Activated CD8-positive, alpha-beta memory T cell treated with anti-CD3 and anti-CD28 coated beads, Interleukin-2, amount 10 ng/mL, durations not matched to agents 7 days and 5 days (primary cell): ENCODE data around the gene ALG12. TPM values are rescaled to one million over a fixed set of nuclear protein-coding genes. Genes with fewer than 3 reads are reported as not detected.
"Not testable (repeated sequence)": the region's sequence is repeated elsewhere in the genome, so short reads cannot be mapped to it uniquely, and the experiment has no call there.

Source experiments
- ATAC-seq: fragments of 150-1000 bp; cut with Tn5 transposase; one replicate; pipeline ENCODE4 v1.10.0; 2021; ENCODE audit warnings: moderate library complexity
- CTCF ChIA-PET: fragments of 350-600 bp; sonication (Branson Sonifier 250); formaldehyde crosslinking; loops from one replicate; lab custom pipeline; 2021; ENCODE audit warnings: antibody characterized with exemption; lab: Charles Lee
- DNase-seq: peaks from one replicate; pipeline ENCODE4 v3.0.0-alpha.2; 2020
- H3K27ac Mint-ChIP-seq: one replicate; pipeline ENCODE4 v1.8.0; 2021; ENCODE audit warnings: mild to moderate bottlenecking, mixed read lengths
- H3K27me3 Mint-ChIP-seq: one replicate; pipeline ENCODE4 v1.8.0; 2021; ENCODE audit warnings: mixed read lengths
- H3K36me3 Mint-ChIP-seq: one replicate; pipeline ENCODE4 v1.8.0; 2021; ENCODE audit warnings: mild to moderate bottlenecking, mixed read lengths
- H3K4me1 Mint-ChIP-seq: one replicate; pipeline ENCODE4 v1.8.0; 2021; ENCODE audit warnings: mixed read lengths
- H3K4me3 Mint-ChIP-seq: one replicate; pipeline ENCODE4 v1.8.0; 2021; ENCODE audit warnings: mild to moderate bottlenecking, moderate library complexity, mixed read lengths
- H3K9me3 Mint-ChIP-seq: one replicate; pipeline ENCODE4 v1.8.0; 2022; ENCODE audit warnings: low read depth, mixed read lengths
- total RNA-seq, 2 experiments: library from RNA; stranded (reverse); gene quantifications; one replicate each; pipeline ENCODE4 v1.2.3, GENCODE V29; 2021

Gene ALG12
- total RNA-seq, 2 experiments from 2014 or later, result 16.8 to 18.8 TPM

DNA sequence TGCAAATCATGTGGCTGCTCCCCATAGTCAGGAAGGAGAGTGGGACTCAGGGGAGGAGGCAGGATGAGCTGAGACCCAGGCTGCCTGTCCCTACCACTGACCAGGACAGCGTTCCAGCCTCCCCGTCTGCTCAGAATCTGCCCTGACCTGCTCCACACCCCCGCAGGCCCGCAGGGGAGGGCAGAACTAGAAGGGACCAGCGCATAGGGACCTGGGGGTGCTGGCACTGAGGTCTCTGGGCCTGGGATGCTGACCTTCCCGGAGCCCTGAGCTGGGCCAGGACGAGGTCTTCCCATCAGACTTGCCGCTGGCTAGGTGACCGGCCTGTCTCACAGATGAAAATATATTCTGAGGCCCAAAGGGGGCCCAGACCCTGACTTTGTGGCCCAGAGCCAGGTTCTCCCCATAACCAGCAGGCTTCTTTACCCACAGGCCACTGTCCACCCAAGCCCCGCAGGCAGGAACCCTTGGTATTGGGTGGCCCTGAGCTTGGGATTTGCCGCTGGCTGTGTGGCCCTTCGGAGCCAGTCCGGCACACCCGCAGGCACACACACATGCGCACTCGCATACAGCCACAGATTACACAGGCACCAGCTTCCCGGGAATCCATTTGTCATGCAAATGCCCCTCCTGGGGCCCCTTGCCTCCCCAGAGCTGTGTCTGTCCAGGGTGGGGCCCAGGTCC is 28.5 kb upstream of the ALG12 start:
- H3K36me3 Mint-ChIP-seq, result no peaks in the 10 kb centered on the region
- no peak overlapping the region for H3K4me3 Mint-ChIP-seq
- DNase-seq (no peak), ATAC-seq (no peak)
- CTCF ChIA-PET, result no interaction called here
- H3K4me1 Mint-ChIP-seq, result peaks cover 7% of the 10 kb centered on the region
- peak overlapping the region; percentile 20 for H3K27ac Mint-ChIP-seq
- H3K9me3 Mint-ChIP-seq, result no peaks in the 10 kb centered on the region
- no peaks in the 10 kb centered on the region for H3K27me3 Mint-ChIP-seq

DNA sequence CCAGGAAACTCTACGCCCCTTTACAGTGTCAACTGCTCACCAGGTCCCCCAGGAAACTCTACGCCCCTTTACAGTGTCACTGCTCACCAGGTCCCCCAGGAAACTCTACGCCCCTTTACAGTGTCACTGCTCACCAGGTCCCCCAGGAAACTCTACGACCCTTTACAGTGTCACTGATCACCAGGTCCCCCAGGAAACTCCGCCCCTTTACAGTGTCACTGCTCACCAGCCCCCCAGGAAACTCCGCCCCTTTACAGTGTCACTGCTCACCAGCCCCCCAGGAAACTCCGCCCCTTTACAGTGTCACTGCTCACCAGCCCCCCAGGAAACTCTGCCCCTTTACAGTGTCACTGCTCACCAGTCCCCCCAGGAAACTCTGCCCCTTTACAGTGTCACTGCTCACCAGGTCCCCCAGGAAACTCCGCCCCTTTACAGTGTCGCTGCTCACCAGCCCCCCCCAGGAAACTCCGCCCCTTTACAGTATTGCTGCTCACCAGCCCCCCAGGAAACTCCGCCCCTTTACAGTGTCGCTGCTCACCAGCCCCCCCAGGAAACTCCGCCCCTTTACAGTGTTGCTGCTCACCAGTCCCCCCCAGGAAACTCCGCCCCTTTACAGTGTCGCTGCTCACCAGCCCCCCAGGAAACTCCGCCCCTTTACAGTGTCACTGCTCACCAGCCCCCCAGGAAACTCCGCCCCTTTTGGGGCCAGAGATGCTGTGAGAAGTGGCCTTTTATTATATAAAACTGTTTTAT is 27.0 kb upstream of the ALG12 start:
- H3K4me1 Mint-ChIP-seq, H3K36me3 Mint-ChIP-seq, ATAC-seq, H3K27me3 Mint-ChIP-seq, CTCF ChIA-PET, DNase-seq, H3K9me3 Mint-ChIP-seq: not testable (repeated sequence)
- peak overlapping the region; percentile 83 for H3K27ac Mint-ChIP-seq
- H3K4me3 Mint-ChIP-seq, result peak overlapping the region; percentile 40

DNA sequence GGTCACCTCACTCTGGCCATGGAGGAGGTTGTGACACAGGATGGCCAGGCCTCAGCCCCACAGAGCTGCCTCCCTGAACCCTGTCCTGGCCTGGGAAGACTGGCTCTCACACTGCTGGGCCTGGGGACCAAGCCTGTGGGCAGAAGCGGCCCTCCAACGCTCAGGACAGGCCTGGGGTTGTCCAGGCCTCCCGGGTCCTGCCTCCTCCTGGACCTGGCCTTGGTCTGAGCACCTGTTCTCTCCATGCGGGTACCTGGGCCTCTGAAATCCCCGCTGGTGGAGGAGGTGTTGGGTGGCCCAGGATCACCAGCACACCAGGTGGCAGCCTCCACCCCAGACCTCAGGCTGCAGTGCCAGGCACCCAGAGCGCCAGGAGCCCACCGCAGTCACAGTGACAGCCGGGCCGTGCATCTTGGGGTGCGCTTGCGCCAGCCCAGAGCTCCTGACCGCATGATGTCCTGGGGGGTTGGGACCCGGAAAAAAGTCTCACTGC is 26.2 kb upstream of the ALG12 start:
- Mint-ChIP-seq H3K9me3 (peaks cover 3% of the 10 kb centered on the region), H3K4me3 (peak overlapping the region; percentile 55), H3K4me1 (peaks cover 9% of the 10 kb centered on the region), H3K27me3 (no peaks in the 10 kb centered on the region), H3K36me3 (peaks cover 2% of the 10 kb centered on the region), H3K27ac (peak overlapping the region; percentile 73)
- ATAC-seq (peak; percentile 40), DNase-seq (no peak)
- CTCF ChIA-PET, result interaction anchor here (1.5 kb wide), 1 partner anchor 86 kb away, joined by 6 read pairs; no protein-coding TSS in a partner anchor

DNA sequence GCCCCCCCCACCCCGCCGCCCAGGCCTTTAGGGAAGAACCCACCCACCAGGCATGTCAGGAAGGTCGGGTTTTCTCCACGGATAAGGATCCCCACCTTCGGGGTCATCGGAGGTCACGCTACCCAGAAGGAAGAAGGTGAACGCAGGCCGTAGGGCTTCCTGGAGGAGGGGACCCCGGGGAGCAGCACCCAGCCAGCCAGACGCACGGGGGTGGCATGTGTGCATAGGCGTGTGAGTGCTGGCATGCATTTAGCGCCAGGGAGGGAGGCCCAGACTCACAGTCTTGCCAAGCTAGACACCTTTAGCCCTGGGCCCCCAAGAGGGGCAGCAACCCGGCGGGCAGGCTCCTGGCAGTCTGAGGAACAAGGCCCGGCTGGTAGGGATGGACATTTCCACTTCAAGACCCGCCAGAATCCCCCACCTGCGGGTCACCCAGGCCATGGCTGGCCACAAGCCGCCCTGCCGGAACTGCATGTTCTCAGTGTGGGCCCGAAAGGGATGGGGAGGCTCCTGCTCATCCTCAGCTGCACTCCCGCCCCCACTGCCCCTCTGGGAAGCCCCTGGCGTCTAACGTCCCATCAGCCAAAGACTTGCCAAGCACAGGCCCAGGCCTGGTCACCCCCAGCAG is 25.6 kb upstream of the ALG12 start:
- ATAC-seq (peak; percentile 15), DNase-seq (no peak)
- CTCF ChIA-PET, result interaction anchor here (1.5 kb wide), 1 partner anchor 86 kb away, joined by 6 read pairs; no protein-coding TSS in a partner anchor
- Mint-ChIP-seq H3K27ac (peak overlapping the region; percentile 73), H3K4me1 (peaks cover 9% of the 10 kb centered on the region), H3K9me3 (peaks cover 3% of the 10 kb centered on the region), H3K27me3 (no peaks in the 10 kb centered on the region), H3K36me3 (peaks cover 2% of the 10 kb centered on the region), H3K4me3 (peak overlapping the region; percentile 55)

DNA sequence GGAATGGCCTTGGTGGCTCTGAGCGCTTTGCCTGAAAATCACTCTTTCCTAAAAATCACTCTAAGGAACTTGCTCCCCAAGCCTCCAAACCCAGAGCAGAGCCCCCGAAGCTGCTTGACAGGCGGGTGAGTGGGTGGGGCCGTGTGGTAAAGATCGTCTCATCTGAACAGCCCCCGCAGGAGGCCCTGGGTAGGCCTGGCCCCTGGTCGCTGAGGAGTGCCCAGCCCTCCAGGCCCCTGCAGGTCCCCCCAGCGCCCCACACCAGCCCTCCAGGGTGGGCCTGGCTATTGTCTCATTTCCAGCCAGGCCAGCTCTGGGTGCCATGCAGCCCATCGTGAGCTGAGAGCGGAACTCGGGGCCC is 25.1 kb upstream of the ALG12 start:
- Mint-ChIP-seq H3K4me3 (no peak overlapping the region), H3K27me3 (no peaks in the 10 kb centered on the region), H3K4me1 (peaks cover 9% of the 10 kb centered on the region), H3K27ac (peak overlapping the region; percentile 73), H3K9me3 (peaks cover 3% of the 10 kb centered on the region), H3K36me3 (peaks cover 2% of the 10 kb centered on the region)
- peak; percentile 9 for ATAC-seq
- no peak for DNase-seq
- CTCF ChIA-PET, result interaction anchor here (1.5 kb wide), 1 partner anchor 87 kb away, joined by 6 read pairs; no protein-coding TSS in a partner anchor

DNA sequence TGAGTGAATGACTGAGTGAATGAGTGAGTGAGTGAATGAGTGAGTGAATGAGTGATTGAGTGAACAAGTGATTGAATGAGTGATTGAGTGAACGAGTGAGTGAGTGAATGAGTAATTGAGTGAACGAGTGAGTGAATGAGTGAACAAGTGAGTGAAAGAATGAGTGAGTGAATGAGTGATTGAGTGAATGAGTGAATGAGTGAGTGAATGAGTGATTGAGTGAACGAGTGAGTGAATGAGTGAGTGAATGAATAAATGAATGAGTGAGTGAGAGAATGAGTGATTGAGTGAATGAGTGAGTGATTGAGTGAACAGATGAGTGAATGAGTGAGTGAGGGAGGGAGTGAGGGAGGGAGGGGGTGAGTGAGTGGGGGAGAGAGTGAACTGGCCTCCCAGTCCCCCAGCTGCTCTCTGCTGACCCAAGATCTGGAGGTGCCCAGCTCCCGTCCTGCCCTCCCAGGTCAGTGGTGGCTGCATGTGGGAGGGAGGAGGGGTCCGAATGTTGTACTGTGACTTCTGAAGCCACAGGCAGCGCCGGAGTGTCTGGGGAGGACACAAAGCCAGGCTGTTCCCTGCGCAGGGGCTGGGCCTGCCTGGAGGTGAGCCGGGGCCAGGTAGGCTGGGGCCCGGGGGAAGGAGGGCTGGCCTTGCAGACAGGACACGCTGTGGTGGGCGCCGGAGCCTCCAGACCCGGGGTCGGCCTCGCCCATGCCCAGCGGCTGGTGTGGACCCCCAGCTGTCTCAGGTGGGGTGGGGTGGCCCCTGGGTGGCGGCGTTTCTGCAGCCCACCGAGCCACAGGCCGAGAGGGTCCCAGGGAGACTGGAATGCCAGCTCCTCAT is 24.5 kb upstream of the ALG12 start:
- CTCF ChIA-PET, result interaction anchor here (1.5 kb wide), 1 partner anchor 88 kb away, joined by 6 read pairs; no protein-coding TSS in a partner anchor
- Mint-ChIP-seq H3K4me1 (peaks cover 9% of the 10 kb centered on the region), H3K4me3 (no peak overlapping the region), H3K27ac (no peak overlapping the region), H3K9me3 (peaks cover 3% of the 10 kb centered on the region), H3K36me3 (peaks cover 2% of the 10 kb centered on the region), H3K27me3 (no peaks in the 10 kb centered on the region)
- DNase-seq (no peak), ATAC-seq (peak; percentile 6)

DNA sequence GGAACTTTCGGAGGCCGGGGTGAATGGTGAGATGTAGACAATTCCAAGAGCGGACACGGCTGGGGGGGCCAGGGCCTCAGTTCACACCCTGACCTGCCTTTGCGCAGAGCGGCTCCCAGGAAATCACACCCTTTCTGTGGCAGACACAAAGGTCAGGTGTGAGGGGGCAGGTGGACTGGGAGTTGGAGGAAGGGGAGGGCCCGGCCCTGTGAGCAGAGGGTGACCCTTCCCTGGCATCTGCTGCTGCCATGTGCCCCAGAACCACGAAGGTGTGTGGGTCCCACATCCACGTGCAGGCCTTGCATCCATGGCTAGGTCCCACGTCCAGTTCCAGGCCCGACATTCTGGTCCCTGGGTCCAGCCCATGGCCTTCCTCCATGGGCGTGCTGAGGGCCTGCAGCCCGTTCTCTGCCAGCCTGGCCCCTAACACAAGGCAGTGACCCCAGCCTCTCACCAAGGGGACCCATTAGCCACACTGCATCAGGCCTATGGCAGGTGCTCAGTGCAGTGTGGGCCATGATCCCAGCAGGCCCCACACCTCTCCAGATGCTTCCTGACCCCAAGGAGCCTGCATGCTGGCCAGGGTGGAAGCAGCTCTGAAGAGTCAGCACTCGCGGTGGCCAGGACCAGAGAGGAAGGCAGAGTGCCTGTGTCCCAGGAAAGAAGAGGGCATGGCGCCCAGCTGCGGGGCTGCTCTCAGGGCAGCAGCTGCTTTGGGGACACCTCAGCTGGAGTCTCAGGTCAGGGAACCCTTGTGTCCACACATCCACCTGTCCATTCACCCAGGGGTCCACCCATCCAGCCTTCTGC is 23.5 kb upstream of the ALG12 start:
- Mint-ChIP-seq H3K36me3 (peaks cover 2% of the 10 kb centered on the region), H3K9me3 (peaks cover 3% of the 10 kb centered on the region), H3K27ac (no peak overlapping the region), H3K4me1 (peaks cover 12% of the 10 kb centered on the region), H3K27me3 (no peaks in the 10 kb centered on the region), H3K4me3 (no peak overlapping the region)
- ATAC-seq (no peak), DNase-seq (no peak)
- CTCF ChIA-PET, result no interaction called here

DNA sequence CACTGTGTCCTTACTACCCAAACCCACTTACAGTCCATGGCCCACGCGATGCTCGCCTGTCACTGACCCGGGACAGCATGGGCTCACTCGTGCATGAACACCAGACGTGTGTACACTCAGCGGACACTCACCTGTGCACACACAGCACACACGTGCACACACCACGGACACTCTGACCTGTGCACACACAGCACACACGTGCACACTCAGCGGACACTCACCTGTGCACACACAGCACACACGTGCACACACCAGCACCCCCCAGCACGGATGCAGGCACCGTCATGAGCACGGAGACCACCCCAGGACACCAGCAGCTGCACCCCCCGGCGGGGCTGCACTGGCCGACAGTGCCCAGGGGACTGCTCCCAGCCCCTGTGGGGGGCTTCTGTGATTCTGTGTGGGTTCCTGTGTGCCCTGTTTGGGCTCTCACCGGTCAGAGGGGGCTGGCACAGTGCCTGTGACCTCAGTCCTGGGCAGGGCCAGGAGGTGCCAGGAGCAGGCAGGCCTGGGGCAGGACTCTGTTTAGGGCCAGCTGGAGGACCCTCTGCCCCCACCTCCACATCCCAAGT is 20.4 kb upstream of the ALG12 start:
- H3K27ac Mint-ChIP-seq, result no peak overlapping the region
- CTCF ChIA-PET, result no interaction called here
- H3K4me1 Mint-ChIP-seq, result peaks cover 10% of the 10 kb centered on the region
- ATAC-seq (no peak), DNase-seq (no peak)
- H3K27me3 Mint-ChIP-seq, result no peaks in the 10 kb centered on the region
- peaks cover 3% of the 10 kb centered on the region for H3K9me3 Mint-ChIP-seq
- H3K36me3 Mint-ChIP-seq, result peaks cover 2% of the 10 kb centered on the region
- no peak overlapping the region for H3K4me3 Mint-ChIP-seq

DNA sequence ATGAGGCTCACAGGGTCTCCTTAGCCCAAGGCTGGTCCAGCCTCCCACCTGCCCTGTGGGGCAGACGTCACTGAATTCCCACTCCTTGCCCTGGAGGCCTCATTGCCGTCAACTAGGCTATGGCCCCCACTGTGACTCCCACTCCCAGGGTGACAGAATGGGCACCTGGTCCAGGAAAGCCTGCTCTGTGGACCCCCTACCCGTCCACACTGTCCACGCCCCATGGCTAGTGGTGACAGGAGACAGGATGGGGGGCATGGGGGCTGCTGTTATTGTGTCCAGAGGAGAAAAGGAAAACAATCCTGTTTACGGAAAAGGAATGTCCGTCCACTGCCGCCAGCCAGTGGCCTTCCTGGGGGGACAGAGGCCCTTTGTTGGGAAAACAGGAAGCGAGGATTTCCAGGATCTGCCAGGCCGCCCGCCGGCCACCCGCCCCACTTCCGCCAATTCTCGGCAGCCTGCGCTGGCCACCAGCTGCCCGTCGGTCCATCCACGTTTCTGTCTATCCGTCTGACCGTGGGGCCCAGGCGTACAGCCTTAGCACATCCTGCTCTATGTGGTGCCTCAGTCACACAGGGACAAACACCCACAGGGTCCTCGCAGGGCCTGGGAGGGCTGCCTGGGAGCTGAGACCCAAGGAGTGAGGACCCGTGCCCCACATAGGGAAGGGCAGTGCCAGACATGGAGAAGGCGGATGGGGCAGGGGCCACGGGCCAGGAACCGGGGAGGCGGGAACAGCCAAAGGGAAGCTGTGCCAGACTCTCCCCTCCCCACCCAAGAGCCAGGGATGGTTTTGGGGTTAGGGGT is 19.7 kb upstream of the ALG12 start:
- no peak overlapping the region for H3K4me3 Mint-ChIP-seq
- peaks cover 3% of the 10 kb centered on the region for H3K9me3 Mint-ChIP-seq
- H3K36me3 Mint-ChIP-seq, result peaks cover 2% of the 10 kb centered on the region
- peak overlapping the region; percentile 40 for H3K27ac Mint-ChIP-seq
- ATAC-seq (no peak), DNase-seq (no peak)
- H3K27me3 Mint-ChIP-seq, result no peaks in the 10 kb centered on the region
- peaks cover 16% of the 10 kb centered on the region for H3K4me1 Mint-ChIP-seq
- CTCF ChIA-PET, result interaction anchor here (2.4 kb wide), 1 partner anchor 92 kb away, joined by 13 read pairs; no protein-coding TSS in a partner anchor

DNA sequence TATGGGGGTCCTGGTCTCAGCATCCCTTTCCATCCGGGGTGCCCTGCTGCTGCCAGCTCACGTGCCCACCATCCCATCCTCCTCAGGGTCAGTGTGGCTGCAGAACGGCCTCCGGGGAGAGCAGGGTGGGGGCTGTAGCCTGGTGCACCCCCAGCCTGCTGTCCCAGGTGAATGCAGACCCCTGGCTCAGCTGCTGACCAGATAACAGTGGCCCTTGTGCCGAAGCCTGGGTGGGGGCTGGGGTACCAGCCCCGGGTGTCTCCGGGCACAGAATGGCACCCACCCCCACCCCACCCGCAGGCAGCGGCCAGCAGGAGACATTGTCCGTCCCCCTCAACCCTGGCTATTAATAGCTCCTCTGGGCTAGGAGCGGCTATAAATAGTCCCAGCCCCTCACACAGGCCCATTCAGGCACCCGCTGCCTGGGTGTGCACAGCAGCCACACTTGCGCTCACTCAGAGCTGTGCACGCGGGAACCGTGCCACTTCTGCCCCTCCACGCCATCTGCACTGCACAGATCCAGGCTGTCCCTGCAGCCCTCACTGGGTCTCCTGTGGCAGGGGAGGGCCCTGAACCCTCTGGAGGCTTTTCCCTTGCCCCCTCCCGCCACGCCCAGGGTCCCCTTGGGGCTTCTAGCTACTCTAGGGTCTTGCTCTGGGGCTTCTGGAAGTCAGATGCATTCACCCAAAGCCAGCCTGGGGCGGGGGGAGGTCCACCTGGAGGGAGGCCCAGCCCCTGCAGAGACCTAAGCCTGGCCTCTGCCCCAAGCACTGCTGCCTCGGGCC is 18.9 kb upstream of the ALG12 start:
- peaks cover 2% of the 10 kb centered on the region for H3K36me3 Mint-ChIP-seq
- DNase-seq, result no peak
- H3K27ac Mint-ChIP-seq, result peak overlapping the region; percentile 84
- peak overlapping the region; percentile 36 for H3K4me3 Mint-ChIP-seq
- no peaks in the 10 kb centered on the region for H3K27me3 Mint-ChIP-seq
- peaks cover 19% of the 10 kb centered on the region for H3K4me1 Mint-ChIP-seq
- CTCF ChIA-PET, result interaction anchor here (2.4 kb wide), 1 partner anchor 93 kb away, joined by 13 read pairs; no protein-coding TSS in a partner anchor
- peaks cover 3% of the 10 kb centered on the region for H3K9me3 Mint-ChIP-seq
- ATAC-seq, result no peak
